HG02884 (cell line): ENCODE results near the gene FTL.
A peak's percentile ranks its signal among the peaks of the same experiment; 100 is the strongest.

Experiments used
- ATAC-seq: cut with Tn5 transposase; IDR thresholded peaks from one replicate; pipeline ENCODE4 v1.9.1; 2021; ENCODE audit warnings: mild to moderate bottlenecking, moderate library complexity; ENCODE audit not compliant: unreplicated experiment

FTL gene

DNA sequence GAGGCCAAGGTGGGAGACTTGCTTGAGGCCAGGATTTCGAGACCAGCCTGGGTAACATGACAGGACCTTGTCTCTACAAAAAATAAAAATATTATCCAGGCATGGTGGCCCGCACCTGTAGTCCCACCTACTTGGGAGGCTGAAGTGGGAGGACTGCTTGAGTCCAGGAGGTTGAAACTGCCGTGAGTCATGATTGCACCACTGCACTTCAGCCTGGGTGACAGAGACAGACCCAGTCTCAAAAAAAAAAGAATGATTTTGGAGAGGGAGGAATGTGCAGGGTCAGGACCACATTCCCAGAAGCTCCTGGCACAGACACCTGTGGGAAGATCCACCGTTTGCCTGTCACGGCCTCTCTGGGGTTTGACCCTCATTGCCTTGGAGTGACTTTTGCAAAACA is 19.7 kb upstream of the FTL start:
- no peak for ATAC-seq

DNA sequence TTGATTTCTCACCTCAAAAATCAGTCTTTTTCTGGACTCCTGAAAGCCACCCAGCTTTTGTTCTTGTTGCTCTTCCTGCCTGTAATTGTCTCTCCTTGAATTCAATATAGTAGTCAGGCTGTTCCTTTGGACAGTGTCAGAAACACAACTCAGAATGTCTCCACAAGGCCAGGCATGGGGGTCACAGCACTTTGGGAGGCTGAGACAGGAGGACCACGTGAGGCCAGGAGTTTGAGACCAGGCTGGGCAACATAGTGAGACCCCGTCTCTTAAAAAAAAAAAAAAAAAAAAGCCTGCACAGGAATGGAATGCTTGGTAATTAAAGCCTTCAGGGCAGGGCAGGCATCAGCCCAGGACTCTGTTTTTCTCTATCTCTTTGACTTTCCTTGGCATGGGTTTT is 19.3 kb upstream of the FTL start:
- ATAC-seq, result no peak

DNA sequence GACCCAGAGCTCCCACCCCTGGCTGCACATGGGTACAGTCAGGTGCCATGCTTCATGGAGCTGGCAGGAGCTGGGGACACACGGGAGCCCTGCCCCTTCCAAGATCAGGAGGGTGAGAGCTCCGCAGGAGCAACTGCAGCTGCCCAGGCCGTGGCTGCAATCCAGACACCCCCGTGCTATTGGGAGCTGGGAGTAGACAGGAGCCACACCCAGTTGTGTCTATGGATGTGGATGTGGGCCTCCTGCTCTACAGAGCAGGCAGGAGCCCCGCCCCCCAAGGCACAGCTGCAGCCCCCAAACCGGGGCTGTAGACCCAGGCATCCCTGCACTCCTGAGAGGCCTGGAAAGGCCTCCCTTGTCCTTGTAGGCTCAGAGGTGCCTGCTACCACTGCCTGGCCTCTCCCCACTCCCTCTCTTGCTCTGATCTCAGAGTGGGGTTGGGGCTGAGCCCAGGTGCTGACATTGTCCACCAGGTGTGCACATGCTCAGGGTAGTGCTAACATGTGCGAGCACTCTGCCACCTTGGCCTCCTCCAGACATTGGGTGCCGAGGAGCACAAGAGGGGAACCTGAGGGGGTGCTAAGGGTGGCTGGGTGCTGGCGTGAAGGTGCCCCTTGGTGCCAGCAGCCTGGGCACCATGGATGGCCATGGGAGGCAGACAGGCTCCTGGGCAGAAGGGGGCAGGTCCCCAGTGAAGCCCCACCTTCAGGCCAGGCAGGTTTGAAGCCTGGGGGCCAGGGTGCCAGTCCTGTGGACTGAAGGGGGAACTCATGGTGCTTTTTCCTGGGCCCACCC is 18.4 kb upstream of the FTL start:
- ATAC-seq, result no peak

DNA sequence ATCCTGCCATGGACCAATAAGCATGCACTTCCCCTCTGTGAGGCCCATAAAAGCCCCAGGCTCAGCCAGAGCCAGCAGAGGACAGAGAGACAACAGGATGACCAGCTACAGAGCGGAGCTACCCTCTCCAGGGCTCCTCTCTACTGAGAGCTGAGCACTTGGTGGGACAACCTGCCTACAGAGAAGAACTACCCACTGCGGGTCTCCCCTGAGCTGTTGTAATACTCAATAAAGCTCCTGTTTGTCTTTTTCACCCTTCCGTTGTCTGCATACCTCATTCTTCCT is 17.9 kb upstream of the FTL start:
- ATAC-seq, result no peak

DNA sequence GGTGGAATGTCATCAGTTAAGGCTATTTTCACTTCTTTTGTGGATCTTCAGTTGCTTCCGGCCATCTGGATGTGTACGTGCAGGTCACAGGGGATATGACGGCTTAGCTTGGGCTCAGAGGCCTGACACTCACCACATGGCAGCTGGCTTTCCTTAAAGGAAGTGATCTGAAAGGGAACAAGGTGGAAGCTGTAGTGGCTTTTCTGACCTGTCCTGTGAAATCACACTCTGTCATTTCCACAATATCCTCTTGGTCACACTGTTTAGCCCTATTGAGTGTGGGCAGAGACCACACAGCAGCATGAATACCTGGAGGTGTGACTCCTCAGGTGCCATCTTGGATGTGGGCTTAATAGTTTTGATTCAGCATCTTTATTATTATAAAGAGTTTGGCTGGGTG is 14.9 kb upstream of the FTL start:
- ATAC-seq, result no peak

DNA sequence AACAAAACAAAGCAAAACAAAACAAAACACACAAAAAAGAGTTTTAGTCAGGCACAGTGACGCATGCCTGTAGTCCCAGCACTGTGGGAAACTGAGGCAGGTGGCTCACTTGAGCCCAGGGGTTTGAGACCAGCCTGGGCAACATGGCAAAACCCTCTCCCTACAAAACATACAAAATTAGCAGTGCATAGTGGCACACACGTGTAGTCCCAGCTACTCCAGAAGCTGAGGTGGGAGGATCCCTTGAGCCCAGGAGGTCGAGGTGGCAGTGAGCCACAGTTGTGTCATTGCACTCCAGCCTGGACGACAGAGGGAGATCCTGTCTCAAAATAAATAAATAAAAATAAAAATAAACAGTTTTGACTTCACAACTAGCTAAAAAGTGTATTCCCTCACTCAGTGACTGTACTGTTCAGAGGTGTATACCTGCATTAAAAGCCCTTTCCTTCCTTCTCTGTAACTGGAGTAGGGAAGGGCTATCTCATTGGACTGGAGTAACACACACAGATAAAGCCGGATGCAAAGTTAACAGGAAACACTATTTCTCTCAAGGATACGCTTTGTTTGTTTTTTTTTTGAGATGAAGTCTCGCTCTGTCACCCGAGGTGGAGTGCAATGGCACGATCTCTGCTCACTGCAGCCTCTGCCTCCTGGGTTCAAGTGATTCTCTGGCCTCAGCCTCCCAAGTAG is 14.1 kb upstream of the FTL start:
- no peak for ATAC-seq

DNA sequence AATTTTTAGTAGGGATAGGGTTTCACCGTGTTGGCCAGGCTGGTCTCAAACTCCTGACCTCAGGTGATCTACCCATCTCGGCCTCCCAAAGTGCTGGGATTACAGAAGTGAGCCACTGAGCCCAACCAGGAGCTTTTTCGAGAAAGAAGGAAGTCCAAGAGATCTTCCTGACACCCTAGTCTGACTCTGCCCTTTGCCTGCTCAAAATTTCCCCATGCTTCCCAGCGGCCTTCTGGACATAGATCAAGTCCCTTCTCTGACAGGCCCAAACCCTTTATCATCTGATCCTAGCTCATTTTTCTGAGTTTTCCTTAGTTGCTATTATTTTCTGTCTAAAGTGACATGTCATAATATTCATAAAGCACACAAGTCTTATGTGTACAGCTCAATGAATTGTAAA is 12.0 kb upstream of the FTL start:
- ATAC-seq, result no peak

DNA sequence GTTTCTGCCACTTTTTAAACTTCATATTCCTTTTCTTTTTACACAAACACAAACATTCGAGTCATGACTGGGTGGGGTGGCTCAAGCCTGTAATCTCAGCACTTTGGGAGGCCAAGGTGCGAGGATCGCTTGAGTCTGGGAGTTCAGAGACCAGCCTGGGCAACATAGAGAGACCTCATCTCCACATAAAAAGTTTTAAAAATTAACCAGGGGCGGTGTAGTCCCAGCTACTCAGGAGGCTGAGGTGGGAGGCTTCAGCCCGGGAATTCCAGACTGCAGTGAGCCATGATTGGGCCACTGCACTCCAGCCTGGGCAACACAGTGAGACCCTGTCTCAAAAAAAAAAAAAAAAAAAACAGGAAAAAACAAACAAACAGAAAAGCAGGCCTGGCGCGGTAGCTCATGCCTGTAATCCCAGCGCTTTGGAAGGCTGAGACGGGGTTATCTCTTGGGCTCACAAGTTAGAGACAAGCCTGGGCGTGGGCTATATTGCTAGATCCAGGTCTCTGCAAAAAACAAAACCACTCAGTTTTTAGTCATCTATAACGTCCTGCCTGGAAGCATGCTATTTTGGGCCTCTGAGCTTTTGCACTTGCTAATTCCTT is 11.0 kb upstream of the FTL start:
- ATAC-seq, result no peak

DNA sequence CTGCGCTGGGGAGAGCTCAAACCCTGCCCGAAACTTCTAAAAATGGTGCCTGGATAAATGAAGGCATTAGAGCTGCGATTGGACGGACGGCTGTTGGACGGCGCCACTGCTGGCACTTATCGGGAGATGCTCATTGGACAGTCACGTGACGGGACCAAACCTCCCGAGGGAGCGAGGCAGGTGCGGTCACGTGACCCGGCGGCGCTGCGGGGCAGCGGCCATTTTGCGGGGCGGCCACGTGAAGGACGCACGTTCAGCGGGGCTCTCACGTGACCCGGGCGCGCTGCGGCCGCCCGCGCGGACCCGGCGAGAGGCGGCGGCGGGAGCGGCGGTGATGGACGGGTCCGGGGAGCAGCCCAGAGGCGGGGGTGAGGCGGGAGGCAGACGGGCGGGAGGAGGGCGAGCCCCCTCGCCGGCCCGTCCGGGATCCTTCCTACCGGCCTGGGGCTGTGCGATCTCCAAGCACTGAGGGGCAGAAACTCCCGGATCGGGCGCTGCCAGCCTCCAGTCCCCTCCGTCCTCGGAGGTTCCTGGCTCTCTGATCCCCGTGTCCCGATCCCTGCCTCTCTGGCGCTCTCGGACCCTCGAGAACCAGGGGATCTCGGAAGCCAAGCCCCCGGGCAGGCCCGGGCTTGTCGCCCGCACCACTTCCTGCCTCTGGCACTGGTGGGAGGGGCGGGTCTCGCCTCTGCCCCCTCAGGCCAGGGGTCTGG is 10.4 kb upstream of the FTL start, which contains the start of gene BAX:
Gene BAX (plus strand): TSS at position 281 of the 713 bp plus-strand sequence. CDS start 54 bp downstream, at position 335.
- peak; percentile 84 for ATAC-seq

DNA sequence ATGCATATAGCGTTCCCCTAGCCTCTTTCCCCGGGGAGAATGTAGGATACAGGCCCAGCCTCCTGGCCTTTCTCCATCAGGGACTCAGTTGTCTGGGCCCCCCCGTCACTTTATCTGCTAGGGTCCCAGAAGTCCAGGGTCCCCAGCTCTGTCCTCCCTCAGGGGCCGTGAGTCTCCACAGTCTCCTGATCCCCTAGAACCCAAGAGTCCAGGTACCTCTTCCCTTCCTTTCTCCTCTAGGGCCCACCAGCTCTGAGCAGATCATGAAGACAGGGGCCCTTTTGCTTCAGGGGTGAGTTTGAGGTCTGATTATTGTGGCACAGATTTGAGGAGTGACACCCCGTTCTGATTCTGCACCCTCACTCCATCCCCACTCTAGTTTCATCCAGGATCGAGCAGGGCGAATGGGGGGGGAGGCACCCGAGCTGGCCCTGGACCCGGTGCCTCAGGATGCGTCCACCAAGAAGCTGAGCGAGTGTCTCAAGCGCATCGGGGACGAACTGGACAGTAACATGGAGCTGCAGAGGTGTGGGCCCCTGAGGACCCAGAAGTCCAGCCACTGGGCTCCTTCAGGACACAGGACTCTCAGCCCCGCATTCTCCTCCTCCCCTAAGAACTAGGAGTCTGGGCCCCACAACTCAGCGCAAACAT is 9.7 kb upstream of the FTL start:
- ATAC-seq, result no peak

DNA sequence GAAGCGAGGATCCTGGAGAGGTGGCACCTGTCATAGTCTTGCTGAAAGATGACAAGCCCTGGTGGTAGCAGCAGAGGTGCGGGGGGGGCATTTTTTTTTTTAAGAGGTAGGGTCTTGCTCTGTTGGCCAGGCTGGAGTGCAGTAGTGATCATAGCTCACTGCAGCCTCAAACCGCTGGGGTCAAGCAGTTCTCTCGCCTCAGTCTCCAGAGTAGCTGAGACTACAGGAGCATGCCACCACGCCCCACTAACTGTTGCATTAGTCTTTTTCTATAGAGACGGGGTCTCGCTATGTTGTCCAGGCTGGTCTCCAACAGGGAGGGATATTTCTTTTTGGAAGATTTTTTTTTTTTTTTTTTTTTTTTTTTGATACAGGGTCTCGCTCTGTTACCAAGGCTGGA is 7.1 kb upstream of the FTL start:
- ATAC-seq, result no peak

DNA sequence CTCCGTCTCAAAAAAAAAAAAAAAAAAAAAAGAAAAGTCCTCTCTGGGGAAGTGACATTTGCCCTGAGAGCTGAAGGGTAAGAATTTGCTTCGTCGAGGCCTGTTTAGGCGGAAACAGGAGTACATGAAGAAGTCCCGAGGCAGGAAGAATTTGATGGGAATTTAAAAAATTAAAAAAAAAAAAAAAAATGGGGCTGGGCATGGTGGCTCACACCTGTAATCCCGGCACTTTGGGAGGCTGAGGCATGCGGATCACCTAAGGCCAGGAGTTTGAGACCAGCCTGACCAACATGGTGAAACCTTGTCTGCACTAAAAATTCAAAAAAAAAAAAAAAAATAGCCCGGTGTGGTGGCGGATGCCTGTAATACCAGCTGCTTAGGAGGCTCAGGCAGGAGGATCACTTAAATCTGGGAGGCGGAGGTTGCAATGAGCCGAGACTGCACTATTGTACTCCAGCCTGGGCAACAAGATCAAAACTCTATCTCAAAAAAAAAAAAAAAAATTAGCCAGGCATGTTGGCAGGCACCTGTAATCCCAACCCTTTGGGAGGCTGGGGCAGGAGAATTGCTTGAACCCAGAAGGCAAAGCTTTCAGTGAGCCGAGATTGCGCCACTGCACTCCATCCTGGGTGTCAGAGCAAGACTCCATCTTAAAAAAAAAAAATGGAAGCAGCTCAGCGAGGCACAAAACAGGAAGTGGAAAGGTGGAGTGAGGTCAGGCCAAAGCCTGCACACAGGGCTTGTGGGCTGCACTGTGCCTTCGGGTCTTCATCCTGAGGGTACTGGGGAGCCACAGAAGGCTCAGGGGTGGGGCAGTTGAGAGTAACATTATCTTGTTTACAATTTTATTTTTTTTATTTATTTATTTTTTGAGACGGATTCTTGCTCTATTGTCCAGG is 5.5 kb upstream of the FTL start:
- no peak for ATAC-seq

DNA sequence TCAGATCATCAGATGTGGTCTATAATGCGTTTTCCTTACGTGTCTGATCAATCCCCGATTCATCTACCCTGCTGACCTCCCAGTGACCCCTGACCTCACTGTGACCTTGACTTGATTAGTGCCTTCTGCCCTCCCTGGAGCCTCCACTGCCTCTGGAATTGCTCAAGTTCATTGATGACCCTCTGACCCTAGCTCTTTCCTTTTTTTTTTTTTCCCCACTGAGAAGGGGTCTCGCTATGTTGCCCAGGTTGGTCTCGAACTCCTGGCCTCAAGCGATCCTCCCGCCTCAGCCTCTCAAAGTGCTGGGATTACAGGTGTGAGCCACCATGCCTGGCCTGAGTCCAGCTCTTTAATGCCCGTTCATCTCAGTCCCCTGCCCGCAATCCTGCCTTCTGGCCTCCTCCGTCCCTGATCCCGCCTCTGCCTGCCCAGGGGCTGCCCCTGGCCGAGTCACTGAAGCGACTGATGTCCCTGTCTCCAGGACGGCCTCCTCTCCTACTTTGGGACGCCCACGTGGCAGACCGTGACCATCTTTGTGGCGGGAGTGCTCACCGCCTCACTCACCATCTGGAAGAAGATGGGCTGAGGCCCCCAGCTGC is 4.0 kb upstream of the FTL start:
- no peak for ATAC-seq

DNA sequence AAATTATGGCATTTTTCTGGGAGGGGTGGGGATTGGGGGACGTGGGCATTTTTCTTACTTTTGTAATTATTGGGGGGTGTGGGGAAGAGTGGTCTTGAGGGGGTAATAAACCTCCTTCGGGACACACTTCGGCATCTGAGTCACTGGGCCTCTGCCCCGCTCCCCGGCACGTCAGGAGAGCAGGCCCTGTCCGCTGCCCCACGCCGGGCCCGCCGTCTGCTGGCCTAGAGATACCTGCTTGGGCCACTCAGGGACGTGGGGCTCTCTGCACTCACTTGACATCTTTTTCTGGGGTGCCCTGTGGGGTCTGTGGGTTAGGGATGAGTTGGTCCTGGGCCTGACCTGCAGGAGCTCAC is 3.5 kb upstream of the FTL start:
- no peak for ATAC-seq

DNA sequence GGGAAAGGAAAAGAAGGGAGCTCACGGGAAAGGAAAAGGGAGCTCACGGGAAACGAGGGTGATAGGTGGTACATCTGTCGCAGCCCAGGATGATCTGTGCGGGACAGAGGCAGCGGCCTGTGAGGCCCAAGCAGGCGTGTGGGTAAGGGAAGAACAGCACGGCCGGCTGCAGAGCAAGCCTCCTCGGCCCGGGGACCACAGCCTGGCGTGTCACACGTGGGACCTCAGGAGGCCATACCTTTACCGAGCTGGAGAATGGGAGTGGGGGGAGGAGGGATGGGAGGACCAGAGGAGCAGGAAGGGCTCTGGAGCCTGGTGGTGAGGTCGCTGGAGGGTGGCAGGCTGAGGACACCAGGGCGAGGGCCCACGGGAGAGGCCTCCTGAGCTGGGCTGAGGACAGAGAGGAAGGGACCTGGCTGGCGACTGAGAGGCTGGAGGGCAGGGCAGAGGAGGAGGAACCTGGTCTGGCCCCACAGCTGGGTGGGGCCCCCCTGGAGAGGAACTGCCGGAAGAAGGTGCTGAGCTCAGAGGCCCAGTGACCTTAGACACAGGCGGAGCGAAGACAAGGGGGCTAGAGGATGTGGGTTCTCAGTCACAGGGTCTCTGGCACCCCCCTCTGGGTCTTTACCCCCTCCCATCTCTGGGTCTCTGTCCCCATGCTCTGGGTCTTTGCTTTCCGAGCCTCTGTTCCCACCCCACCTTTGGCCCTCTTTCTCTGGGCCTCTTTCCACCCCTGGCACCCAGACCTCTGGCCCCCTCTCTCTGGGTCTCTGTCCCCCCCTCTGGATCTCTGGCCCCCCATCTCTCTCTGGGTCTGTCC is 2.9 kb upstream of the FTL start:
- ATAC-seq, result peak; percentile 31

DNA sequence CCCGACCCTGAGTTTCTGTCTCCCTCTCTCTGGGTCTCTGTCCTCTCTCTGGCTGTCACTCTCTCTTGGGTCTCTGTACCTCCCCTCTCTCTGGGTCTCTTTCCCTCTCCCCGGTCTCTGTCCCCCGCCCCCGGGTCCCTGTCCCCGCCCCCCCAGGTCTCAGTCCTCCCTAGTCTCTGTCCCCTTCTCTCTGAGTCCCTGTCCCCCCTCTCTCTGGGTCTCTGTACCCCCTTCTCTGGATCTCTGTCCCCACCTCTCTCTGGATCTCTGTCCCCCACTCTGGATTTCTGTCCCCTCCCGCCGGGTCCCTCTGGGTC is 2.3 kb upstream of the FTL start:
- ATAC-seq, result no peak

DNA sequence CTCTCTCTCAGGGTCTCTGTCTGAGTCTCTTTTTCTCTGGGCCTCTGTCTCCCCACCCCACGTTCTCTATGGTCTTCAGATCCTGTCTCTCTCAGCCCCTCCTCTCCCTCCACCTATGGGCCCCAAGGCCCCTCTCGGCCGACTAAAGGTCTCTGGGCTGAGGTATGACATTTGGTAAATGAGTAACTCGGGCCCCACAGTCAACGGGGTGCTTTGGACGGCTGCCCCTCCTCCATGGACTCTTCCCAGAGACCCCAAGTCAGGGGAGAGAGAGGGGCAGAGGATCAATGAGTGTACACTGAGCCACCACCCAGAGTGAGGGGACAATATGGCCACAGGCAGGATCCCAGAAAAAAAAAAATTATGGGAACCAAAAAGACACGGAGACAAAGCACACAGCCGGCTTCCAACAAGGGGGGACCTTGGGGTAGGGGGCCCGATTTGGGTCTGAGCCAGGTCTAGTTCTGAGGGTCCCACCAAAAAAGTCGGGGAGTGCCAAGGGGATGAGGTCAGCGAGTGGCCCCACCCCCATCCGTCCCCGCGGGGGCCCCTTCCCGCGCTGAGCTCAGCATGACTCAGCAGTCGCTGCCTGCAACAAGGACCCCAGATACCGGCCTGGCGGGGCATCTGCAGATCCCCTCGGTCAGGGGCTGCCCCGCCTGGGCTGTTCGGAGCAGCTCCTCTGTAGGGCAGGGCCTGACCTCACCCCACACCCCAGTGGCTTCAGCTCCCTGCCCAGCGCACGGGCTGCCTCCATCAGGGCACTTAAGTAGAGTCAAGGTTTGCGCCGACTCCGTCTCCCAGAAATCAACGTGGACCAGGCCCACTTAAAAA is 1.5 kb upstream of the FTL start:
- no peak for ATAC-seq
